Vagina (tissue), 2 donors: ENCODE results near the gene OPTC. TPM values are rescaled to one million over a fixed set of nuclear protein-coding genes. Genes with fewer than 3 reads are reported as not detected.

ENCODE experiments used
- DNase-seq, 2 donors: peaks; one replicate each; pipeline ENCODE4 v3.0.0-alpha.2; 2017; ENCODE audit errors: extremely low spot score in 2 of 2
- H3K27ac ChIP-seq: fragments of 200-600 bp; sonication (generic); one replicate; pipeline ENCODE4 v1.5.1; 2019
- H3K27me3 ChIP-seq: fragments of 200-600 bp; sonication (generic); one replicate; pipeline ENCODE4 v1.5.1; 2019
- H3K36me3 ChIP-seq, 2 donors: fragments of 200-600 bp; sonication (generic); one replicate each; pipeline ENCODE4 v1.5.1; 2017 to 2019
- H3K4me1 ChIP-seq: fragments of 200-600 bp; sonication (generic); one replicate; pipeline ENCODE4 v1.5.1; 2019
- H3K4me3 ChIP-seq, 2 donors: fragments of 200-600 bp; sonication (generic); 1 replicate in 1 of 2; 2 replicates in 1 of 2; pipeline ENCODE4 v1.5.1; 2016 to 2019
- H3K9me3 ChIP-seq: fragments of 200-600 bp; sonication (generic); one replicate; pipeline ENCODE4 v1.5.1; 2019
- POLR2A ChIP-seq, 2 donors: fragments of 450-650 bp; IDR thresholded peaks; one replicate each; pipeline ENCODE4 v1.6.1; 2017; ENCODE audit warnings: antibody characterized with exemption in 2 of 2, mild to moderate bottlenecking in 2 of 2, moderate library complexity in 2 of 2
- POLR2AphosphoS5 ChIP-seq, 2 donors: sonication (generic); formaldehyde crosslinking; IDR thresholded peaks; one replicate each; pipeline ENCODE4 v1.9.0; 2017; ENCODE audit warnings: antibody characterized with exemption in 2 of 2, mild to moderate bottlenecking in 2 of 2, low read depth in 1 of 2; ENCODE audit not compliant: insufficient read depth in 1 of 2
- intact Hi-C: fragments of 100-400 bp; cut with DNase I; formaldehyde crosslinking; loops from one replicate; pipeline ENCODE4 v1.15.1; 2023
- total RNA-seq: library from RNA; depleted of rRNA; stranded (reverse); fragments of >200 nt; gene quantifications from one replicate; pipeline ENCODE4 v1.2.3, GENCODE V29; 2016
- TF ChIP-seq, protein P1 (sequence below), 3 experiments: fragments of 450-650 bp in 2 of 3; fragments of 200-600 bp in 1 of 3; sonication (generic) in 1 of 3; IDR thresholded peaks; one replicate each; pipeline ENCODE4 v1.5.1; 2017 to 2019; ENCODE audit warnings: antibody characterized with exemption in 3 of 3, mild to moderate bottlenecking in 2 of 3, moderate library complexity in 2 of 3

OPTC gene
- total RNA-seq, 1 donor from 2014 or later, result not detected

DNA sequence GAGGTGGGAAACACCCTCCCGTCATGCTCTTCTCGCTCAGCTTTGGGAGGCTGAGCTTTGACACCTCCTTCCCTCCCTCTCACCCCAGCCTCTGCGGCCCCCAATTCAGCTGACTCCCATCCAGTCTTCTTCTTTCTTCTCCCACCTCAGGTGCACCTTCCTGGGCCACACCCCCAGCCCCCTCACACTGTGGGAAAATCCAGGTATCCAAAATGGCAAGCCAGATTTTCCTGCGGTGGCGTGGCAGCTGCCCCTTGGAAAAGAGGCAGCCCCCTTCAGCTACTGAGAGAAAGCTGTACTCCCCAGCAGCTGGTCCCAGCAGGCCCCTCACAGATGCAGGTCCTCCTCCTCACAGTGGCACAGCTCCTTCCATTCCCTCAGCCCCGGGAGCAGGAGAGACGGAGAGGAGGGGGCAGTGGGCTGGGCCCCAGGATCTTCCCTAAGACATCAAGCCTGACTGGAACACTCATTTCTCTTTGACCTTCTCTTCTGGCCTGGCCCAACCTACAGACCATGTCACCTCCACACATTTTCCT is 61.6 kb downstream of the OPTC start:
- peak overlapping the region in 1 of 2 donors; percentile 7 for H3K4me3 ChIP-seq

DNA sequence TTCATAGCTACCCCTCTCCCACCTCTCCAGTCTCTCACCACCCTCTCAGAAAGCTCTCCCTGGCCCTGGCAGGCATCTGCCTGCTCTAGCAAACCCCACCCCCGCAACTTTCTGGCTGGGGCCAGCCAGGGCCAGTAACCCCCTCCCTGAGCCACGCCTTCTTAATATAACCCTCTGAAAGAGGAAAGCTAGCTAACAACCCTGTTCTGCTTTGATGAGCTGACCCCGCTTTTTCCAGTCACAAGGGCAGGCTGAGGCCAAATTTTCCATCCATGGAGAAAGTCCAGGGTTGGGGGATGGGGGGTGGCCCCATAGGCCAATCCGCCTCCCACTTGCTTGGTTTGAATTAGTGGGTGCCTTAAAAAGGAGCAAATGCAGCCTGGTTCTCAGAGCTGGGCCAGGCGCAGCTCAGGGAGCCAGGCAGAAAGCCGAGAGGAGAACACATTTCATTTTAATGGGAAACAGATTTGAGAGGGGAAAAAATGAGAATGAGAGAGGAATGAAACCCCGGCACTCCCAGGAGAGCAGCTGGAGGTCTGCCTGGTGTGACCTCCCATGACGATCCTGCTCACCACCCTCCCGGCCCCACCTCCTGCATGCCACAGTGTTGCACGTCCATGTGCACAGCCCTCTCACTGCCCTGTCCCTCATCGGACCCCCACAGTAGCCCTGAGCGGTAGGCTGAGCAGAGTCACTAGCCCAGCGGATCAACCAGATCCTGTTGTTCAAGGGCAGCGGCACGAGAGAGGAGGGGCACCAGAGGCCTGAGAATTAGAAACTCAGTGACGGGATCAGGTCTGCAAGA is 62.3 kb downstream of the OPTC start:
- H3K27me3 ChIP-seq, result no peaks in the 10 kb centered on the region
- H3K36me3 ChIP-seq, result no peaks in the 10 kb centered on the region
- peak in 1 of 2 donors; percentile 82 for TF ChIP-seq POLR2AphosphoS5 (IDR thresholded peaks at IDR 0.05; ENCODE audit: insufficient read depth in 1 of 2, low read depth in 1 of 2)
- no peak for TF ChIP-seq POLR2A (IDR thresholded peaks at IDR 0.05)
- no peaks in the 10 kb centered on the region for H3K9me3 ChIP-seq
- peak overlapping the region; percentile 91 for H3K27ac ChIP-seq
- DNase-seq, result peak in 1 of 2 donors; percentile 90
- peaks cover 56% of the 10 kb centered on the region for H3K4me1 ChIP-seq
- no peak overlapping the region for H3K4me3 ChIP-seq
- intact Hi-C loops, result loop anchor here (5.0 kb wide), 3 partner anchors 49 to 136 kb away; partner anchors contain the start of gene ATP2B4

More for the DNA sequence above, 61.6 kb downstream of the OPTC start:
- peak overlapping the region; percentile 91 for H3K27ac ChIP-seq
- H3K27me3 ChIP-seq, result no peaks in the 10 kb centered on the region
- intact Hi-C loops, result loop anchor here (5.0 kb wide), 3 partner anchors 48 to 137 kb away; partner anchors contain the start of gene ATP2B4
- peaks cover 56% of the 10 kb centered on the region for H3K4me1 ChIP-seq
- H3K9me3 ChIP-seq, result no peaks in the 10 kb centered on the region
- DNase-seq, result no peak
- no peaks in the 10 kb centered on the region for H3K36me3 ChIP-seq
- TF ChIP-seq POLR2A (IDR thresholded peaks at IDR 0.05), result no peak

DNA sequence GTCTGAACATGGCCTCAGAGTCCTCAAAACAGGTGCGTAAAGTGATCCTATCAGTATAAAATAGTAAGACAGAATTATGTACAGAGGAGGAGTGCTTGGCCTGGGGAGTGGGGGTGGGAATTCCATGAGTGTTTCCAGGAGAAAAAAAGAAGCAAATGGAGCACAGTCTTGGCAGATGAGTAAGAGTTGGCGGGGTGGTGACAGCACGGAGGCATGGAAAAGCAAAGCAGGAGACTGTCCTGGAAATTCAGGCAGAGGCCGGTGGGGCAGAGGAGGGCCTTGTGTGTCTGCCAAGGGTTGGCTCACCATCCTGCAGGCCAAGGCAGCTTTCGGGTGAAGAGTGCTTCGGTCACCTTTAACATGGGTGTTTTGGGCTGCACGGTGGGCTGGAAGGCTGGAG is 63.4 kb downstream of the OPTC start:
- H3K27me3 ChIP-seq, result no peaks in the 10 kb centered on the region
- no peaks in the 10 kb centered on the region for H3K9me3 ChIP-seq
- peaks cover 56% of the 10 kb centered on the region for H3K4me1 ChIP-seq
- H3K36me3 ChIP-seq, result no peaks in the 10 kb centered on the region
- H3K4me3 ChIP-seq, result no peak overlapping the region
- TF ChIP-seq POLR2AphosphoS5 (IDR thresholded peaks at IDR 0.05; ENCODE audit: insufficient read depth in 1 of 2, low read depth in 1 of 2) (no peak), POLR2A (IDR thresholded peaks at IDR 0.05) (no peak)
- TF ChIP-seq, protein P1, sequence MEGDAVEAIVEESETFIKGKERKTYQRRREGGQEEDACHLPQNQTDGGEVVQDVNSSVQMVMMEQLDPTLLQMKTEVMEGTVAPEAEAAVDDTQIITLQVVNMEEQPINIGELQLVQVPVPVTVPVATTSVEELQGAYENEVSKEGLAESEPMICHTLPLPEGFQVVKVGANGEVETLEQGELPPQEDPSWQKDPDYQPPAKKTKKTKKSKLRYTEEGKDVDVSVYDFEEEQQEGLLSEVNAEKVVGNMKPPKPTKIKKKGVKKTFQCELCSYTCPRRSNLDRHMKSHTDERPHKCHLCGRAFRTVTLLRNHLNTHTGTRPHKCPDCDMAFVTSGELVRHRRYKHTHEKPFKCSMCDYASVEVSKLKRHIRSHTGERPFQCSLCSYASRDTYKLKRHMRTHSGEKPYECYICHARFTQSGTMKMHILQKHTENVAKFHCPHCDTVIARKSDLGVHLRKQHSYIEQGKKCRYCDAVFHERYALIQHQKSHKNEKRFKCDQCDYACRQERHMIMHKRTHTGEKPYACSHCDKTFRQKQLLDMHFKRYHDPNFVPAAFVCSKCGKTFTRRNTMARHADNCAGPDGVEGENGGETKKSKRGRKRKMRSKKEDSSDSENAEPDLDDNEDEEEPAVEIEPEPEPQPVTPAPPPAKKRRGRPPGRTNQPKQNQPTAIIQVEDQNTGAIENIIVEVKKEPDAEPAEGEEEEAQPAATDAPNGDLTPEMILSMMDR (IDR thresholded peaks at IDR 0.05), result no peak
- peak overlapping the region; percentile 91 for H3K27ac ChIP-seq
- intact Hi-C loops, result loop anchor here (5.0 kb wide), 3 partner anchors 50 to 135 kb away; partner anchors contain the start of gene ATP2B4
- DNase-seq, result no peak

DNA sequence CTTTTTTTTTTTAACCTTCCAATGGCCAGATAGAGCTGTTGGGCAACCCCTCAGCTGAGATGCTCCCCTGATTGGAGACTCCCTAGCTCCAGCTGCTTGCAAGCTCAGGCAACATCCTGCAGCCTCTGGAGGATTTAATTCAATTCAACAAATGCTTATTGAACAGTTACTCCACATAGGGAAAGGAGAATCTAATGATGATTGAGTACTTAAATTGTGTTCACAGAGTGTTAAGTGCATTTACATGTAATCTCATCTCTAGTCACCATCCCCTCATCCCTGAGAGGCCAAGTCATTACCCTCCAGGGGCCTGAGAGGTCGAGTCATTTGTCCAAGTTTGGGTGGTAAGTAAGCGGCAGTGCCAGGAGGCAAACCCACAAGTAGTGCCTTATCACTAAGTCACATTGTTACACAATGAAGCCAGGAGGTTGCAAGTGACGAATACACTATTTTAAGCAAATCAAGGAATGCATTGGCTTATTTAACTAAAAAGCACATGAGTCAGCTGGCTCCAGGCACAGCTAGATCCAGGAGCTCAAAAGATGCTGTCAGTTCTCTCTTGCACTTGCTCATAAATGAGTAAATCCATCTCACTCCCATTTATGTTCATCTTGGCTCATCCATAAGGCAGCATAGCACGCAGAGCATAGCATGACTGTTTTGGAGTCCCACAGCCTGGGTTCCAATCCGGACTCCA is 64.3 kb downstream of the OPTC start:
- peak overlapping the region; percentile 91 for H3K27ac ChIP-seq
- no peak overlapping the region for H3K4me3 ChIP-seq
- intact Hi-C loops, result loop anchor here (5.0 kb wide), 3 partner anchors 51 to 134 kb away; partner anchors contain the start of gene ATP2B4
- peak in 1 of 2 donors; percentile 91 for DNase-seq
- H3K4me1 ChIP-seq, result peaks cover 56% of the 10 kb centered on the region
- no peaks in the 10 kb centered on the region for H3K36me3 ChIP-seq
- no peaks in the 10 kb centered on the region for H3K9me3 ChIP-seq
- peak; percentile 41 to 97 for TF ChIP-seq POLR2AphosphoS5 (IDR thresholded peaks at IDR 0.05; ENCODE audit: insufficient read depth in 1 of 2, low read depth in 1 of 2)
- TF ChIP-seq POLR2A (IDR thresholded peaks at IDR 0.05), result no peak
- TF ChIP-seq, protein P1 (IDR thresholded peaks at IDR 0.05), result peak in 1 of 3 experiments; percentile 6
- H3K27me3 ChIP-seq, result no peaks in the 10 kb centered on the region

Other genes starting within 250 kb of the OPTC start
- 191 TPM for gene BTG2, start 188.6 kb upstream of the OPTC start, total RNA-seq
- gene FMOD, start 143.0 kb upstream of the OPTC start, total RNA-seq, result 80.3 TPM
- gene PRELP, start 18.3 kb upstream of the OPTC start, total RNA-seq, result 128 TPM
- 101 TPM for gene ATP2B4, start 132.7 kb downstream of the OPTC start, total RNA-seq